Measurements from ENCODE around the gene SERPINI2. TPM values are rescaled to one million over a fixed set of nuclear protein-coding genes. Genes with fewer than 3 reads are reported as not detected.

Gene SERPINI2
- total RNA-seq, 1 donor from 2014 or later, result not detected

DNA sequence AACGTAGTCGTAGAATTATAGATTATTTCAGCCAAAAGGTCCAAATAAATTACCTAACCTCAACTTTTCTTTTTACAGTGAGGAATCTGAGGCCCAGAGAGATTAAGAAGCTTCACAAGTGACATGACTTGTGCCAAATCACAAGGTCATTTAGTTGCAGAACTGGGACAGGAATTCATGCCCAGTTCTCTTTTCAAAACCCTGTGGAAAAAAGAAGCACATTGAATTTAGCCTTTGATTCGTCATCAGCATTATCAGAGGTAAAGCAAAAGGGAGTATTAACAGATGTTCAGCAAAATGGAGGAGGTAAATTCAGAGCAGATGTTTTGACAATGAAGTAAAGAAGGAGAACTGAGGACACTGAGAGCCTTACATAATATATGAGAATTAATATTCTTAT is 4.5 kb downstream of the SERPINI2 start:
- no peaks in the 10 kb centered on the region for H3K36me3 Mint-ChIP-seq (ENCODE audit: low read depth)
- H3K27ac Mint-ChIP-seq (ENCODE audit: unreplicated experiment), result no peak overlapping the region
- TF ChIP-seq, protein P1, sequence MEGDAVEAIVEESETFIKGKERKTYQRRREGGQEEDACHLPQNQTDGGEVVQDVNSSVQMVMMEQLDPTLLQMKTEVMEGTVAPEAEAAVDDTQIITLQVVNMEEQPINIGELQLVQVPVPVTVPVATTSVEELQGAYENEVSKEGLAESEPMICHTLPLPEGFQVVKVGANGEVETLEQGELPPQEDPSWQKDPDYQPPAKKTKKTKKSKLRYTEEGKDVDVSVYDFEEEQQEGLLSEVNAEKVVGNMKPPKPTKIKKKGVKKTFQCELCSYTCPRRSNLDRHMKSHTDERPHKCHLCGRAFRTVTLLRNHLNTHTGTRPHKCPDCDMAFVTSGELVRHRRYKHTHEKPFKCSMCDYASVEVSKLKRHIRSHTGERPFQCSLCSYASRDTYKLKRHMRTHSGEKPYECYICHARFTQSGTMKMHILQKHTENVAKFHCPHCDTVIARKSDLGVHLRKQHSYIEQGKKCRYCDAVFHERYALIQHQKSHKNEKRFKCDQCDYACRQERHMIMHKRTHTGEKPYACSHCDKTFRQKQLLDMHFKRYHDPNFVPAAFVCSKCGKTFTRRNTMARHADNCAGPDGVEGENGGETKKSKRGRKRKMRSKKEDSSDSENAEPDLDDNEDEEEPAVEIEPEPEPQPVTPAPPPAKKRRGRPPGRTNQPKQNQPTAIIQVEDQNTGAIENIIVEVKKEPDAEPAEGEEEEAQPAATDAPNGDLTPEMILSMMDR (IDR thresholded peaks at IDR 0.05), result no peak
- no peak for DNase-seq (ENCODE audit: low spot score)
- no peaks in the 10 kb centered on the region for H3K4me1 Mint-ChIP-seq (ENCODE audit: low read depth)
- no peak overlapping the region for H3K4me3 Mint-ChIP-seq (ENCODE audit: unreplicated experiment)
- H3K9me3 Mint-ChIP-seq (ENCODE audit: low read depth), result no peaks in the 10 kb centered on the region
- peaks cover 14% of the 10 kb centered on the region for H3K27me3 Mint-ChIP-seq (ENCODE audit: low read depth)

DNA sequence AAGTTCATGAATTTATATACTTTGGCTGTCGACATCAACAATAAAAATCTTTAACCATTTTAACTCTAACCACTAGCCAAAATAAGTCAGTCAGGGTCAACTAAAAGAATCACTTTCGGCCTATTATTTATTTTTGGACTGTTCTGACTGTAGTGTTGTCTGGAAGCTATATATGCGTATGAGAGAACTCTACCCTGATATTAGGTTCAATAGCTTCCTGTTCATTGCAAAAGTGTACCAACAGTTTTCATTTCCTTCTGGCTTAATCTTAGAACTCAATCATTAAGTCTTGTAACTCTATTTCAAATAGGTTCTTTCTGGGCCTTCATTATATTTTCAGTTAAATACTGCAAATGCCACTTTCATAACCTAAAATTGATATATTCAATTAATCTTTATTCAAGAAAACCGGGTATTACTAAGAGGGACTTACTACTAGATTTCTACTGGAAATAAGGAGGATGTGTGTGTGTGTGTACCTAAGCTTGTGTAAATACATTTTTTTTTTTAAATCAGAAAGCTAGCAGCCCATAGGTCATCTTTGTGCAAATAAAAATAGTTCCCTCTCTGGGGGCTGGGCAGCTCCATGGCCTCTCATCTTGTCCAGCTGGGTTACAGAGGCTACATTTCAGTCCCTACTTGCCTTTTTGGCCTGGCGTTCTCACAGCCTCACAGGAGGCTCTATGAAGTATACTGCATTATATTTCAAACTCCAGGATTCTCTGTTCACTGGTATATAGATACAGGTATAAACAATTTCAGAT is 5.8 kb downstream of the SERPINI2 start:
- TF ChIP-seq, protein P1 (IDR thresholded peaks at IDR 0.05), result no peak
- Mint-ChIP-seq H3K9me3 (ENCODE audit: low read depth) (no peaks in the 10 kb centered on the region), H3K4me3 (ENCODE audit: unreplicated experiment) (no peak overlapping the region), H3K4me1 (ENCODE audit: low read depth) (no peaks in the 10 kb centered on the region), H3K27ac (ENCODE audit: unreplicated experiment) (no peak overlapping the region), H3K27me3 (ENCODE audit: low read depth) (peaks cover 17% of the 10 kb centered on the region), H3K36me3 (ENCODE audit: low read depth) (no peaks in the 10 kb centered on the region)
- no peak for DNase-seq (ENCODE audit: low spot score)

DNA sequence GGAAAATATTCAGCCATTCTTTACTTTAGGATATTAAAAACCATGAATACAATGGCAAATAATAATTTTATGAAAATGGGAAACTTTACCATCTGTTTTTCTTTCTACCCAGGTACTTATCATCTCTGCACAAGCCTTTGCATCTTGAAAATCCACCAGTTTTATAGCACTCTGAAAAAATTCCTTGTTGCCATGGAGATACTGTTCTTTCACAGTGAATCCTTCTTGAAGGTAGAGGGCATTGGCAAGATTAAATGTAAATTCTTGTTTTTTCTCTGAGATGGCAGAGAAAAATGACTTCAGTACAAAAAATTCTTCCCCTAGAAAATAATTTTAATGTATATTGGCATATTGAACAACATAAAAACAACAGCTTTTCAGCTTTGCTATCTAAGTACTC is 6.9 kb downstream of the SERPINI2 start:
- no peaks in the 10 kb centered on the region for H3K9me3 Mint-ChIP-seq (ENCODE audit: low read depth)
- peaks cover 15% of the 10 kb centered on the region for H3K27me3 Mint-ChIP-seq (ENCODE audit: low read depth)
- DNase-seq (ENCODE audit: low spot score), result no peak
- TF ChIP-seq, protein P1 (IDR thresholded peaks at IDR 0.05), result no peak
- no peak overlapping the region for H3K4me3 Mint-ChIP-seq (ENCODE audit: unreplicated experiment)
- H3K36me3 Mint-ChIP-seq (ENCODE audit: low read depth), result no peaks in the 10 kb centered on the region
- no peak overlapping the region for H3K27ac Mint-ChIP-seq (ENCODE audit: unreplicated experiment)
- no peaks in the 10 kb centered on the region for H3K4me1 Mint-ChIP-seq (ENCODE audit: low read depth)

DNA sequence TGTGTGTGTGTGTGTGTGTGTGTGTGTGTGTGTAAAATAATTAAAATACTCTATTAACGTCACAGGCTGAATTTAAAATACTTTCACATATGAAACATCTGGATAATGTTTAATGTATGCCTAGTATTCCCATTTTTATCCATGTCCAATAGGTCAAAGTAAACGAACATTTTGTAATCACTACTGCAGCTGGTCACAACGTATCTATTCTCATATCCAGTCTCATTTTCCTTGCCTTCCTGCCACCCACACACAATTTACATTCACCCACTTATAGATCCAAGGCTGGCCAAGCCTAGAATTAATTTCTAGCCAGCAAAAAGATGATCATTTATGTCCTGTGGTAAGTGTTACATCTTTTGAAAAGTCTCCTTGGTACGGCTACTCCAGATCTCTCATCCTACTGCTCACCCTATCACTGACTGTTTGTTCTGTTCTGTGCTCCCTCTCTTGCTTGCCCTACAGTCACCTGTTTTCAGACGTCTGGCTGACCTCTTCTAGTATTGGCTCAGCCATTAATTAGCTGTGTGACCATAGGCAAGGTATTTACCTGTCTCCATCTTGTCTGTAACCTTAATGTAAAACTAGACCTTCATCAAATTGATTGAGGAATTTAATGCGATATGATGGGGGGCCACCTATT is 17.6 kb downstream of the SERPINI2 start:
- H3K36me3 Mint-ChIP-seq (ENCODE audit: low read depth), result no peaks in the 10 kb centered on the region
- H3K9me3 Mint-ChIP-seq (ENCODE audit: low read depth), result no peaks in the 10 kb centered on the region
- no peak for DNase-seq (ENCODE audit: low spot score)
- TF ChIP-seq, protein P1 (IDR thresholded peaks at IDR 0.05), result no peak
- H3K27me3 Mint-ChIP-seq (ENCODE audit: low read depth), result peaks cover 4% of the 10 kb centered on the region
- H3K27ac Mint-ChIP-seq (ENCODE audit: unreplicated experiment), result no peak overlapping the region
- H3K4me1 Mint-ChIP-seq (ENCODE audit: low read depth), result no peaks in the 10 kb centered on the region
- no peak overlapping the region for H3K4me3 Mint-ChIP-seq (ENCODE audit: unreplicated experiment)

DNA sequence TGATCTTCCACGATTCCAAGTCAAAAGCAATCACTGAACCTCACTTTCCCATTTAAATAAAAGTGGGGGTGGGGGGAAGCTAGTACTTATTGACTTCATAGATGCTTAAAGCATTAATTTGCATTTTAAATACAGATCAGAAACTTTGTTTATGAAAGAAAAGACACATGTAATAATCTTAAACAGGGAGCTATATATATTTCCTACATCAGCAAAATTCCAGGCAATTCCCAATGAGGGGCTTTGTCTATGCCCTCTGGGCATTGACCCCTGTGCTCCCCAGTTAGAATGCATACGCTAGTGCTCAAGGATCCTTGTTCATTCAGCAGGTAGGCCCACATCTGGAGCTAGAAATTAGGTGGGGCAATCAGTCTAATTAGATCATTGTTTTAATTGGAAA is 20.0 kb downstream of the SERPINI2 start:
- Mint-ChIP-seq H3K36me3 (ENCODE audit: low read depth) (no peaks in the 10 kb centered on the region), H3K27ac (ENCODE audit: unreplicated experiment) (no peak overlapping the region), H3K4me1 (ENCODE audit: low read depth) (no peaks in the 10 kb centered on the region), H3K9me3 (ENCODE audit: low read depth) (no peaks in the 10 kb centered on the region), H3K27me3 (ENCODE audit: low read depth) (peaks cover 4% of the 10 kb centered on the region), H3K4me3 (ENCODE audit: unreplicated experiment) (no peak overlapping the region)
- TF ChIP-seq, protein P1 (IDR thresholded peaks at IDR 0.05), result no peak
- no peak for DNase-seq (ENCODE audit: low spot score)
